HepG2 (cell line): ENCODE measurements around the gene BIRC2. TPM values are rescaled to one million over a fixed set of nuclear protein-coding genes. Genes with fewer than 3 reads are reported as not detected.

Experiments
- HNF4A ChIP-seq: sonication (generic); formaldehyde crosslinking; IDR thresholded peaks from 2 replicates; pipeline ENCODE4 v1.4.0; 2020; ENCODE audit warnings: missing genetic modification reagents
- HOXD1 ChIP-seq: sonication (generic); formaldehyde crosslinking; IDR thresholded peaks from 2 replicates; pipeline ENCODE4 v1.5.0; 2020; ENCODE audit warnings: missing genetic modification reagents
- MBNL3 ChIP-seq: fragments of 250-450 bp; sonication (Bioruptor Pico); conservative IDR thresholded peaks from 2 replicates; pipeline ENCODE4 v1.8.0; 2022; ENCODE audit warnings: mild to moderate bottlenecking, inconsistent platforms
- MTERF4 ChIP-seq: sonication (generic); formaldehyde crosslinking; IDR thresholded peaks from 2 replicates; pipeline ENCODE4 v1.8.0; 2023; ENCODE audit warnings: mild to moderate bottlenecking, missing genetic modification reagents
- PHF5A ChIP-seq: IDR thresholded peaks from one replicate; pipeline ENCODE4 v1.6.1; 2018; ENCODE audit warnings: low read depth, missing genetic modification reagents; ENCODE audit not compliant: unreplicated experiment
- RBM22 ChIP-seq: fragments of 200-400 bp; formaldehyde crosslinking; optimal IDR thresholded peaks from 2 replicates; pipeline ENCODE3; 2017; ENCODE audit warnings: mild to moderate bottlenecking, low read length, moderate library complexity
- RCOR2 ChIP-seq: IDR thresholded peaks from 2 replicates; pipeline ENCODE4 v1.6.1; 2016; ENCODE audit warnings: missing biosample characterization, missing genetic modification reagents
- RFX5 ChIP-seq: IDR thresholded peaks from 2 replicates; pipeline ENCODE4 v1.6.1; 2011; ENCODE audit warnings: low read depth, low read length, improper control_type of control experiment
- TCF7L2 ChIP-seq: IDR thresholded peaks from 2 replicates; pipeline ENCODE4 v1.6.1; 2011; ENCODE audit warnings: mild to moderate bottlenecking, low read depth, low read length, moderate library complexity
- USF2 ChIP-seq, 2 experiments: sonication (generic) in 1 of 2; formaldehyde crosslinking in 1 of 2; IDR thresholded peaks; 2 replicates each; pipeline versions ENCODE4 v1.5.1 to v1.6.1; 2011 to 2020; ENCODE audit warnings: borderline replicate concordance in 1 of 2, low read depth in 1 of 2, low read length in 1 of 2, mild to moderate bottlenecking in 1 of 2, missing genetic modification reagents in 1 of 2, moderate library complexity in 1 of 2
- ZNF235 ChIP-seq: sonication (generic); formaldehyde crosslinking; IDR thresholded peaks from 2 replicates; pipeline ENCODE4 v1.8.1; 2023; ENCODE audit warnings: mild to moderate bottlenecking, missing genetic modification reagents, borderline replicate concordance
- ZNF333 ChIP-seq: sonication (generic); formaldehyde crosslinking; IDR thresholded peaks from 2 replicates; pipeline ENCODE4 v1.4.0; 2020; ENCODE audit warnings: mild to moderate bottlenecking, missing genetic modification reagents, borderline replicate concordance
- ZNF33A ChIP-seq: sonication (generic); formaldehyde crosslinking; IDR thresholded peaks from 2 replicates; pipeline ENCODE4 v1.5.1; 2020; ENCODE audit warnings: missing genetic modification reagents, mild to moderate bottlenecking, moderate library complexity, borderline replicate concordance
- ZNF687 ChIP-seq: sonication (generic); formaldehyde crosslinking; IDR thresholded peaks from 2 replicates; pipeline ENCODE4 v1.5.1; 2020; ENCODE audit warnings: mild to moderate bottlenecking, missing genetic modification reagents, moderate library complexity
- ZNF772 ChIP-seq: sonication (generic); formaldehyde crosslinking; IDR thresholded peaks from 2 replicates; pipeline ENCODE4 v1.5.0; 2020; ENCODE audit warnings: mild to moderate bottlenecking, missing genetic modification reagents
- ZNF775 ChIP-seq: sonication (generic); formaldehyde crosslinking; IDR thresholded peaks from 2 replicates; pipeline ENCODE4 v1.4.0; 2020; ENCODE audit warnings: missing genetic modification reagents, mild to moderate bottlenecking, moderate library complexity, borderline replicate concordance
- polyA plus RNA-seq, 8 experiments: library from polyadenylated mRNA; depleted of rRNA in 3 of 8; stranded (reverse) in 7 of 8; unstranded in 1 of 8; fragments of >200 nt; fragmentation: Illumina TruSeq in 4 of 8; extraction: Trizol in 4 of 8; gene quantifications; 2 replicates each; pipeline versions ENCODE4 v1.2.1 to v1.2.3, GENCODE V29; 2011 to 2016; ENCODE audit warnings: low read depth in 4 of 8, missing spikeins in 1 of 8, mixed read lengths in 1 of 8; ENCODE audit not compliant: insufficient read depth in 1 of 8
- total RNA-seq, 5 experiments: library from RNA; depleted of rRNA; stranded (reverse); fragments of >200 nt; fragmentation: Illumina TruSeq; extraction: Trizol; gene quantifications; 2 replicates each; pipeline ENCODE4 v1.2.3, GENCODE V29; 2016; ENCODE audit warnings: low read depth in 1 of 5
- TF ChIP-seq, protein P1 (sequence below): sonication (generic); formaldehyde crosslinking; IDR thresholded peaks from 2 replicates; pipeline ENCODE4 v1.8.1; 2023; ENCODE audit warnings: mild to moderate bottlenecking, inconsistent platforms, moderate library complexity, missing genetic modification reagents, borderline replicate concordance
- TF ChIP-seq, protein P2 (sequence below): sonication (generic); formaldehyde crosslinking; IDR thresholded peaks from 2 replicates; pipeline ENCODE4 v1.8.1; 2023; ENCODE audit warnings: mild to moderate bottlenecking, moderate library complexity, missing genetic modification reagents

Gene BIRC2
- total and polyA plus RNA-seq, 2 of the 13 experiments (the other 11 are each of a cell fraction or from before 2014, with no cell fraction given): 61.7 to 62.2 TPM

GRCh38 chr11:102393272-102393730, 46.3 kb downstream of the BIRC2 start (continued):
- no peak for TF ChIP-seq HNF4A (CRISPR knock-in tag)
- no peak for TF ChIP-seq ZNF235 (CRISPR knock-in tag)
- TF ChIP-seq MTERF4 (CRISPR knock-in tag): peak; percentile 30; the same call in 1 of the 2 replicates
- no peak for TF ChIP-seq ZNF333 (CRISPR knock-in tag)
- no peak for TF ChIP-seq RCOR2 (CRISPR knock-in tag)
- no peak for TF ChIP-seq HOXD1 (CRISPR knock-in tag)
- peak; percentile 55 for TF ChIP-seq ZNF687 (CRISPR knock-in tag)
- TF ChIP-seq TCF7L2: no peak
- TF ChIP-seq, protein P1, sequence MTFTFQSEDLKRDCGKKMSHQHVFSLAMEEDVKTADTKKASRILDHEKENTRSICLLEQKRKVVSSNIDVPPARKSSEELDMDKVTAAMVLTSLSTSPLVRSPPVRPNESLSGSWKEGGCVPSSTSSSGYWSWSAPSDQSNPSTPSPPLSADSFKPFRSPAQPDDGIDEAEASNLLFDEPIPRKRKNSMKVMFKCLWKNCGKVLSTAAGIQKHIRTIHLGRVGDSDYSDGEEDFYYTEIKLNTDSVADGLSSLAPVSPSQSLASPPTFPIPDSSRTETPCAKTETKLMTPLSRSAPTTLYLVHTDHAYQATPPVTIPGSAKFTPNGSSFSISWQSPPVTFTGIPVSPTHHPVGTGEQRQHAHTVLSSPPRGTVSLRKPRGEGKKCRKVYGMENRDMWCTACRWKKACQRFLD (CRISPR knock-in tag): no peak
- TF ChIP-seq, protein P2, sequence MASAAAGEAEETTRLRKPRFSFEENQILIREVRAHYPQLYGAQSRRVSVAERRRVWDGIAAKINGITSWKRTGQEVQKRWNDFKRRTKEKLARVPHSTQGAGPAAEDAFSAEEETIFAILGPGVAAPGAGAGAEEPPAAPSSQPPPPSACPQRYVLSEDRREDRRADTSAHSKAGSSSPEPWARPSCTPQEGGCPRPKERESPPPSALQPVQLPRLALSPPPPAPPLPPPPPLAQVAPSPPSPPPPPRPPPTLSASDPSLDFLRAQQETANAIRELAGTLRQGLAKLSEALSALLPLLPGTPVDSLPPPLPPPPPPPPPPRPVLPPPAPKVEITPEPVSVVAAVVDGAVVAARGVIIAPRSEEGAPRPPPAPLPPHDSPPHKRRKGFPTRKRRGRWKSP (CRISPR knock-in tag): no peak
- TF ChIP-seq ZNF33A (CRISPR knock-in tag): no peak
- no peak for TF ChIP-seq PHF5A (CRISPR knock-in tag)
- no peak for TF ChIP-seq USF2 (IDR thresholded peaks at IDR 0.05; ENCODE audit: low read depth, low read length)
- no peak for TF ChIP-seq USF2 (CRISPR knock-in tag; IDR thresholded peaks at IDR 0.05; ENCODE audit: borderline replicate concordance)
- no peak for TF ChIP-seq ZNF775
- TF ChIP-seq ZNF772 (CRISPR knock-in tag): 0 out of 2 replicates have a peak, but pooled peaks have one; percentile 32
- no peak for TF ChIP-seq RFX5
- peak; percentile 97 for TF ChIP-seq RBM22
- no peak for TF ChIP-seq MBNL3 (CRISPR knock-in tag)
